IPS DF 6.9 (cell line): ENCODE data around the gene LFNG.

Experiments used
- DNase-seq: peaks from one replicate; pipeline ENCODE4 v3.0.0-alpha.2; 2013; ENCODE audit warnings: low read depth, low spot score
- H3K27ac ChIP-seq: one replicate; pipeline ENCODE4 v1.5.1; 2013; ENCODE audit warnings: low read length, control low read depth
- H3K27me3 ChIP-seq: 2 replicates; pipeline ENCODE4 v1.6.1; 2013; ENCODE audit warnings: mild to moderate bottlenecking, low read length; ENCODE audit not compliant: control insufficient read depth, insufficient read depth
- H3K36me3 ChIP-seq: 2 replicates; pipeline ENCODE4 v1.6.1; 2013; ENCODE audit warnings: low read length; ENCODE audit not compliant: control insufficient read depth, insufficient read depth
- H3K4me1 ChIP-seq: 2 replicates; pipeline ENCODE4 v1.6.1; 2013; ENCODE audit warnings: low read length; ENCODE audit not compliant: control insufficient read depth, insufficient read depth
- H3K4me3 ChIP-seq: 2 replicates; pipeline ENCODE4 v1.5.1; 2013; ENCODE audit warnings: mild to moderate bottlenecking, low read length
- H3K9me3 ChIP-seq: 2 replicates; pipeline ENCODE4 v1.6.1; 2013; ENCODE audit warnings: low read length, inconsistent platforms; ENCODE audit not compliant: control insufficient read depth, insufficient read depth
- WGBS: extraction: QIAGEN DNeasy Blood & Tissue Kit; methylation state at CpG from one replicate; pipeline ENCODE4 v1.1.7; 2013; ENCODE audit warnings: mixed read lengths, missing lambda C conversion rate; ENCODE audit not compliant: insufficient read length, insufficient coverage; 5-methylcytosine and 5-hydroxymethylcytosine counted together

LFNG gene, protein sequence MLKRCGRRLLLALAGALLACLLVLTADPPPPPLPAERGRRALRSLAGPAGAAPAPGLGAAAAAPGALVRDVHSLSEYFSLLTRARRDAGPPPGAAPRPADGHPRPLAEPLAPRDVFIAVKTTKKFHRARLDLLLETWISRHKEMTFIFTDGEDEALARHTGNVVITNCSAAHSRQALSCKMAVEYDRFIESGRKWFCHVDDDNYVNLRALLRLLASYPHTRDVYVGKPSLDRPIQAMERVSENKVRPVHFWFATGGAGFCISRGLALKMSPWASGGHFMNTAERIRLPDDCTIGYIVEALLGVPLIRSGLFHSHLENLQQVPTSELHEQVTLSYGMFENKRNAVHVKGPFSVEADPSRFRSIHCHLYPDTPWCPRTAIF

DNA sequence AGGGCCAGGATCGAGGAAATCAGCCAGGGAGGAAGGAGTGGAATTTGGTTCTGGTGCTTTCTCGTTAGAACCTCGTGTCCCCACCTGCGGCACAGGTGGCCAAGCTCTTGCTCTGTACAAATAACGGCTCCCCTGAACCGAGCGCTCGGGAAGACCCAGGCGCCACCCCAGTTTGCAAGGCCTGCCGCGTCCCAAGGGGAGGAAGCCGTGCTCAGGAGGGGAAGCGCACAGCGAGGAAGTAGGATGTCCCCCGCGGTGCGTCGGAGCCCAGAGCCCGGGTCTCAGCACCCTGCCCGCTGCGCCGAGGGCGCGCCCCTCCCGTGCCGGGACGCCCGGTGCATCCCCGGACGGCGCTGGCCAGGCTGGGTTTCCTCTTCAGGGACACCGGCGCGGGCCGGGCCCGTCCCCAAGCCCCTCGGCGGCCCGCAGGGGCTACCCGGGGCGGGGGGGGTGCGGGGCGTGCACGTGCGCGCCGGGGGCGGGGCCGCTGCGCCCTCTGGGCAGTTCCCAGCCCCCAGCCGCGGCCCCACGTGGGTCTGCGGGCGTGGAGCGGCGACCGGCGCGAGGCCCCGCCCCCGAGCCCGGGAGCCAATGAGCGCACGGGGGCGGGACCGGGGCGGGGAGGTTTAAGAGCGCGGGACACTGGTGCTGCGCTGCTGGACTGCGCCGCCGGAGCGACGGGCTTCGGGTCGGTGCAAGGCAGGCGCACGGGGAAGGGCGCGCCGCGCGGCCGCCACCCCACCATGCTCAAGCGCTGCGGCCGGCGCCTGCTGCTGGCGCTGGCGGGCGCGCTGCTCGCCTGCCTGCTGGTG lies at the start of gene LFNG:
LFNG (plus strand) TSS at position 656 of the 812 bp plus-strand sequence; CDS start at position 744, 88 bp downstream.
- Histone ChIP-seq H3K27ac (no peak within 1 kb of the TSS), H3K4me3 (peak within 1 kb of the TSS; percentile 51), H3K36me3 (no peaks in the 10 kb centered on the region), H3K27me3 (peaks cover 4% of the 10 kb centered on the region; the same call in 1 of the 2 replicates), H3K9me3 (no peaks in the 10 kb centered on the region), H3K4me1 (peaks cover 35% of the 10 kb centered on the region)
- no CpG with 5 or more reads among the region's 95 CpGs for WGBS
- DNase-seq: no peak

DNA sequence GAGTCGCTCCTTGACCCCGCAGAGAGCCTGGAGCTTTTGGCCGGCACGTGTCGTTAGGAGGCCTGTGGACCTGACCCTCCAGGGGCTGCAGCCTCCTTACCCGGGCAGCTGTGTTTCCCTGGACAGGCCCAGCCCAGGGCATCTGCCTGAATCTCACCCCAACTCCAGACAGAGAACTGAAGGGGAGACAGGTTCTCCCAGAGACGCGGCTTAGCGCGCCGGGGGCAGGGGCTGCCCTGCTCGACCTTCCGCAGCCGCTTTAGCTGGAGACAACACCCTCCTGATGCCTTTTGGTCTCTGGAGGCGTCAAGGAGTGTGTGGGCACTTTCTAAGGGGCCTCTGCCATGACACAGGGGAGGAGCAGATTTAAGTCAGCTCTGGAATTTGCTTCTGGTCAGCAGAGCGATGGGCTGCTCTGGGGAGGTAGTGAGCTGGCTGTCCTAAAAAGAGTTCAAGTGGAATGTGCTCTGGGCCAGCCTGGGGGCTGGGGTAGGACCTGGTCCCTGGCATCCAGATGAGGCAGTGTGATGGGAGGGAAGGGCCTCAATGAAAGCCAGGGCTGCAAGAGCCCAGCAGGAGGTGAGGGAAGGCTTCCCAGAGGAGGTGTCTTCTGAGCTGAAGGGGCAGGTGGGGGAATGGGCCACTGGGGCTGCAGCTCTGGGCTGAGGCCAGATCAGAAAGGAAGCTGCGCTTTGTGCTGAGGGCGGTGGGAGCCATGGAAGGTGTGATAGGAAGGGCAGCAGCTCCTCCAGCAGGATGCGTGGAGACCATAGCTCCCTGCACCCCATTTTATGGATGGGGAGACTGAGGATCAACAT lies 49.2 kb upstream of the LFNG start:
- Histone ChIP-seq H3K27ac (no peak overlapping the region), H3K9me3 (no peaks in the 10 kb centered on the region), H3K36me3 (no peaks in the 10 kb centered on the region; the same call in 1 of the 2 replicates), H3K4me3 (no peak overlapping the region), H3K27me3 (no peaks in the 10 kb centered on the region), H3K4me1 (peaks cover 9% of the 10 kb centered on the region)
- DNase-seq: no peak
- no CpG with 5 or more reads among the region's 19 CpGs for WGBS

DNA sequence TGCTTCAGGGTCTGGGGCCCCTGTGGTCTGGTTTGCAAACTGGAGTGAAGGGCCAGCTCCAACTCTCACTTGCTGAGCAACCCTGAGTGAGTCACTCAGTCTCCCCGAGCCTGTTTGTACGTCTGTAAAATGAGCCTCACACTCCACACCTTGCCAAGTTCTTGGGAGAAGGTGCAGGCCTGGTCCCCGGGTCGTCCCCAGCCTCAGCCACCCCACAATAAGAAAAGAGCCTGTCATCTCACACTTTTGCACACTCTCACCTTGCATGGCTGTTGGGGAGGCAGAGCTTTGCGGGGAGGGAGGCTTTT lies 48.6 kb upstream of the LFNG start:
- Histone ChIP-seq H3K36me3 (no peaks in the 10 kb centered on the region; the same call in 1 of the 2 replicates), H3K4me3 (no peak overlapping the region), H3K4me1 (peaks cover 8% of the 10 kb centered on the region), H3K27ac (no peak overlapping the region), H3K27me3 (no peaks in the 10 kb centered on the region), H3K9me3 (no peaks in the 10 kb centered on the region)
- no CpG with 5 or more reads among the region's 5 CpGs for WGBS
- DNase-seq: no peak

GRCh38 chr7:2471396-2471795 lies 48.2 kb upstream of the LFNG start:
- no peak overlapping the region for H3K4me3 ChIP-seq
- H3K4me1 ChIP-seq: peaks cover 8% of the 10 kb centered on the region
- no peaks in the 10 kb centered on the region for H3K9me3 ChIP-seq
- H3K27me3 ChIP-seq: no peaks in the 10 kb centered on the region
- no peaks in the 10 kb centered on the region; the same call in 1 of the 2 replicates for H3K36me3 ChIP-seq
- DNase-seq: no peak
- H3K27ac ChIP-seq: no peak overlapping the region
- WGBS: no CpG with 5 or more reads among the region's 17 CpGs

DNA sequence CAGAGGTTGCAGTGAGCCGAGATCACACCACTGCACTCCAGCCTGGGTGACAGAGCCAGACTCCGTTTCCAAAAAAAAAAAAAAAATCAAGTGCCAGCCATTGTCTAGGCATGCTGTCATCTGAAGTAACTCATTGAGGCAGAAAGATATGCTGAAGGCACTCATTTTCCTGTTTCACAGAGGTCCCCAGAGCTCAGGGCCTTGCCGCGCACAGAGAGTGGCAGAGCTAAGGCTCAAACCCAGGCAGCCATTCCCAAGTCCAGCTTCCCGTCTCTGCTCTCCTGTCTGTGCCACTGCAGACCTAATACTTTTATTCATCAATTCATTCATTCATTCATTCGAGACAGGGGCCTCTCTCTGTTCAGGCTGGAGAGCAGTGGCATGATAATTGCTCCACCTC lies 46.8 kb upstream of the LFNG start:
- Histone ChIP-seq H3K9me3 (no peaks in the 10 kb centered on the region), H3K4me1 (peaks cover 11% of the 10 kb centered on the region), H3K36me3 (no peaks in the 10 kb centered on the region; the same call in 1 of the 2 replicates), H3K4me3 (no peak overlapping the region), H3K27ac (no peak overlapping the region), H3K27me3 (no peaks in the 10 kb centered on the region)
- no CpG with 5 or more reads among the region's 6 CpGs for WGBS
- no peak for DNase-seq

DNA sequence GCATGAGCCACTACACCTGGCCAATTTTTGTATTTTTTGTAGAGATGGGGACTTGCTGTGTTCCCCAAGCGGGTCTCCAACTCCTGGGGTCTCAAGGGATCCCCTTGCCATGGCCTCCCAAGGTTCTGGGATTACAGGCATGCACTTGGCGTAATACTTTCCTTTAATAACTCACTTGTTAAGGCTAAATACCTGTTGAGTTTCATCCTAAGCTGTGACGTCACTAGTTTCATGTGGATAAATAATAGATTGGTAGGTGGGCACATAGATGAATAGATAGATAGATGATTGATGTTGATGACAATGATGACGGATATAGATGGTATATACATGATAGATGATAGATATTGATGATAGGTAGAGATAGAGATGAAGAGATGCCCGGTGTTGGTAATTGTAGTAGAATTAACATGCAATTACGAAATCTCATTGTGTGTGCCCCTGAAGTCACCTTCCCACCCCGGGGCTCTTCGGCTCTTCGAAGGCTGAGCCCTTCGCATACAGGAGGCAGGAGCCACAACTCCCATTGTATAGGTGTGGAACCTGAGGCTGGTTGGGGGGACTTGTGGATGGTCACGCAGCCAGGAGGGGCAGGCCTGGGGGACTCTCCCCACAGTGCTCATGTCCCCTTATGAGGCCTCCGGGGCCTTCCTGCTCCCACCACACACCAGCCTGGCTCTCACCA lies 45.9 kb upstream of the LFNG start:
- H3K4me3 ChIP-seq: no peak overlapping the region
- peaks cover 13% of the 10 kb centered on the region for H3K4me1 ChIP-seq
- DNase-seq: no peak
- WGBS: 67% methylated on average over 3 of the region's 12 CpGs
- H3K9me3 ChIP-seq: no peaks in the 10 kb centered on the region
- no peak overlapping the region for H3K27ac ChIP-seq
- no peaks in the 10 kb centered on the region; the same call in 1 of the 2 replicates for H3K36me3 ChIP-seq
- H3K27me3 ChIP-seq: no peaks in the 10 kb centered on the region

DNA sequence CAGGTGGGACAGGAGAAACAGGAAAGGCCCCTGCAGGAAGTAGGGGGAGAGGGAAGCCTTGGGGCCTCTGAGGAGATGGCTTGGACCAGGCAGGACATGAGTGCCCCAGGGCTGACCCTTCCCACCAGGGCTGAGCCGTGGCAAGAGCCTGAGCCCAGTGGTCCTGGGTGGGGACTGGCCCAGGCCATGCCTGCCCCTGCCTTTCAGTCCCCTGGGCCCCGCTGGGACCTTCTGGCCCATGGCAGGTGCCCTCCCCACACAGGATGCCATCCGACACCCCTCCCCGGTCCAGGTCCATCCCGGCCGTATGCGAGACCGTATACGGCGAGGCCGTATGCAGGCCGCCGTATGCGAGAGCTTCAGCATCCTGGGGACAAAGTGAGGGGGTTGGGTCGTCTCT lies 45.4 kb upstream of the LFNG start:
- DNase-seq: no peak
- WGBS: no CpG with 5 or more reads among the region's 15 CpGs
- no peak overlapping the region for H3K27ac ChIP-seq
- H3K4me1 ChIP-seq: peaks cover 13% of the 10 kb centered on the region
- H3K9me3 ChIP-seq: no peaks in the 10 kb centered on the region
- no peak overlapping the region for H3K4me3 ChIP-seq
- H3K27me3 ChIP-seq: no peaks in the 10 kb centered on the region
- no peaks in the 10 kb centered on the region; the same call in 1 of the 2 replicates for H3K36me3 ChIP-seq

DNA sequence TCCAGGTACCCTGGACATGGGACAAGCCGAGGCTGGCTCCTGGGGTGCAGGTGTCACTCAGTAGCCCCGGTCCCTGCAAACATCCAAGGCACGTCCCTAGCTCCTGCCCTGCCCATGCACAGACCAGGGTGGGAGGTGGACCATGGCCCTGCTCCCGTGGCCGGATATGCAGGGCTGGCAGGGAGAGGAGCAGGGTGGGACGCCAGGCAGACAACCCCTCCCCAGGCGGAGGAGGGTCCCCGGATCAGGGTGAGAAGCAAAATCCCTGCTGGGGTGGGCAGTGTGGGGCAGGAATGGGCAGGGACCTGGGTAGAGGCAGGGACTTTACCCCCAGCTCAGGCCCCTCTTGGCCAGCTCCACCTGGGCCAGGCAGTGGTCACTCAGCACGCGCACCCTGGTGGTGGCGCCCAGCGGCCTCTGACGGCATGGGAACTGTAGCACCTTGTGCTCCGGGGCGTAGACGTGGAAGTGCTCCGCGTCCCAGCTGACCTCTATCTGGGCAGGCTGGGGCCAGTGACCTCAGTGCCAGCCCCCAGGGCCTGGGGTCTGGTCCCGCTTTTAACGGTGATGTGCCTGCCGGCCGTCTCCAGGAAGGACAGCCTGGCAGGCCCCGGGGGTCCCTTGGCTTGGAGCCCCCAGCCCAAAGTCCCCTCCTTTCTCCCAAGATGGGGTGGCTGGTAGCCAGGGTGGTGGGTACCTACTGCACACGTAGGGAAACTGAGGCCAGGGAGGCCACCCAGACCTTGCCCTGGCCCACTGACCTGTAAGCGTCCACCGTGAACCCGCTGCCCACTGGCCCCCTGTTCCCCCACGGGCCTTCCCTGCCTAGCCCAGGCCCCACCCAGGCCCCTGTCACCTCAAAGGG lies 44.5 kb upstream of the LFNG start:
- WGBS: no CpG with 5 or more reads among the region's 28 CpGs
- Histone ChIP-seq H3K27ac (no peak overlapping the region), H3K9me3 (no peaks in the 10 kb centered on the region), H3K4me1 (peaks cover 13% of the 10 kb centered on the region), H3K4me3 (no peak overlapping the region), H3K27me3 (no peaks in the 10 kb centered on the region), H3K36me3 (no peaks in the 10 kb centered on the region; the same call in 1 of the 2 replicates)
- DNase-seq: no peak

GRCh38 chr7:2475678-2476015 lies 43.9 kb upstream of the LFNG start:
- no peaks in the 10 kb centered on the region; the same call in 1 of the 2 replicates for H3K36me3 ChIP-seq
- DNase-seq: no peak
- H3K9me3 ChIP-seq: no peaks in the 10 kb centered on the region
- H3K27ac ChIP-seq: no peak overlapping the region
- WGBS: no CpG with 5 or more reads among the region's 18 CpGs
- no peaks in the 10 kb centered on the region for H3K27me3 ChIP-seq
- peaks cover 13% of the 10 kb centered on the region for H3K4me1 ChIP-seq
- no peak overlapping the region for H3K4me3 ChIP-seq
